Muscle layer of colon (tissue), 2 donors: ENCODE results near the gene GAMT.

ENCODE experiments used
- H3K27ac ChIP-seq: one replicate; pipeline ENCODE4 v1.7.0; 2013; ENCODE audit warnings: low read depth, mild to moderate bottlenecking, low read length, moderate library complexity
- H3K27me3 ChIP-seq, 2 donors: one replicate each; pipeline ENCODE4 v1.7.0; 2013; ENCODE audit warnings: low read length in 2 of 2, mild to moderate bottlenecking in 2 of 2; ENCODE audit not compliant: insufficient read depth in 2 of 2, control insufficient read depth in 1 of 2
- H3K36me3 ChIP-seq: one replicate; pipeline ENCODE4 v1.7.0; 2013; ENCODE audit warnings: mild to moderate bottlenecking, low read length; ENCODE audit not compliant: insufficient read depth
- H3K4me1 ChIP-seq: one replicate; pipeline ENCODE4 v1.7.0; 2013; ENCODE audit warnings: mild to moderate bottlenecking, low read length; ENCODE audit not compliant: insufficient read depth
- H3K4me3 ChIP-seq, 2 donors: one replicate each; pipeline ENCODE4 v1.7.0; 2013; ENCODE audit warnings: low read length in 2 of 2, low read depth in 1 of 2, mild to moderate bottlenecking in 1 of 2, moderate library complexity in 1 of 2
- H3K9ac ChIP-seq: one replicate; pipeline ENCODE4 v1.7.0; 2013; ENCODE audit warnings: low read length
- H3K9me3 ChIP-seq: one replicate; pipeline ENCODE4 v1.7.0; 2013; ENCODE audit warnings: mild to moderate bottlenecking, low read length
- donor health status: abdominal sarcoma.
- donor health status: Adenocarcinoma of cecum.

The GAMT gene

DNA sequence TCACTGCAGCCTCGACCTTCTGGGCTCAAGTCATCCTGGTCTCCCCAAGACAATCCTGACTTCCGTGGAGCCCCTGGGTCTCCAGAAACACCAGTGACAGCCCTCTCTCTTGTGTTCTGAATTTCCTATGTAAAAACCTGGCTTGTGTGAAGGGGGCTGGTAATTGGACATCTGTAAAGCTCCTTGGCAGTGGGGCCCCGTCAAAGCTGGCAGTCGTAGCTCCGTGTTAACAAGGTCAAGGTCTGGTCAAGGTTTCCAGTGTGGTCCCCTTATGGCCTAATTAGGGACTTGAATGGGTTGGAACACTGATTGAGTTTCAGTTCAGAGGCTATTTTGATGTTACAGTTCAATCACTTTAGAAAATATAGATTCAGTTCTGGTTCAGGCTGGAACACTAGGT is 50.5 kb downstream of the GAMT start:
- Histone ChIP-seq H3K27ac (no peak overlapping the region), H3K36me3 (no peaks in the 10 kb centered on the region), H3K4me1 (peaks cover 9% of the 10 kb centered on the region), H3K27me3 (no peaks in the 10 kb centered on the region), H3K9ac (no peak overlapping the region), H3K4me3 (no peak overlapping the region), H3K9me3 (no peaks in the 10 kb centered on the region)

DNA sequence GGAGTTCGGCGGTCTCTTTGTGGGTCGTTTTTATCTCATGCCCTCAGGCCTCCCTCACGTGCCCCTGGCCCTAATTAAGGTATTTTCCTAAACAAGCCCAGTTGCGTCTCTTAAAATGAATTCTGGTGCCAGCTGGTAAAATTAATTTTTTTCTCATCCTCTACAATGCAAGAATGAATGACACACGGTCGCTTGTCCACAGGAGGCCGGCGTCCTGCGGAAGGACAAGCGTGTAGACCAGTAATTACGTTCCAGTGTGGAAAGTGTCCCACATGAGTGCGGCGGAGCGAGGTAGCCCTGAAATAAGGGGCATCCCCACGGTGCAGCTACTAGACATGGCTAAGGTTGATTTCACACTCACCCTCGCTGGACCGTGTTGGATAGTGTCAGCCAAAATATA is 52.1 kb downstream of the GAMT start:
- Histone ChIP-seq H3K9me3 (no peaks in the 10 kb centered on the region), H3K9ac (no peak overlapping the region), H3K36me3 (no peaks in the 10 kb centered on the region), H3K4me1 (peaks cover 7% of the 10 kb centered on the region), H3K27me3 (no peaks in the 10 kb centered on the region), H3K4me3 (no peak overlapping the region), H3K27ac (no peak overlapping the region)
